ENCODE measurements around the gene SETD1B.

The SETD1B gene

DNA sequence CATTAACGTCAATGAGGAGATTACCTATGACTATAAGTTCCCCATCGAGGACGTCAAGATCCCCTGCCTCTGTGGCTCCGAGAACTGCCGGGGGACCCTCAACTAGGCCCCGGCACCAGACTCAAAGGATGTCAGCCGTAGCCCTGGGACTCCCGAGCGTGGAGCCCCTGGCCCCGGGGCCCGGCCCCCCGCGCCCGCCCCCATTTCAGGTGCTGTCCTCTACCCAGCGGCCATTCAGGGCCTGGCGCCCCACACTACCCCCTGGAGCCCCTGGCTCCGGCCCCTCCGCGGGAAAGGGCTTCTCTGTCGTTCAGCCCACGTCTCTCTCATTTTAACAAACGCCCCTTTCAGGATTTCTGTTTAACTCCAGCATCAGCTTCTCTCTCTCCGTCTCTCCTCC lies 26.3 kb downstream of the SETD1B start:
- H3K36me3 ChIP-seq (ENCODE audit: control insufficient read depth, low read length) = peaks cover 59% of the 10 kb centered on the region
- H3K27ac ChIP-seq (ENCODE audit: low read depth, low read length) = no peak overlapping the region

GRCh38 chr12:121830588-121831265 lies 26.9 kb downstream of the SETD1B start:
- TF ChIP-seq, protein P1, sequence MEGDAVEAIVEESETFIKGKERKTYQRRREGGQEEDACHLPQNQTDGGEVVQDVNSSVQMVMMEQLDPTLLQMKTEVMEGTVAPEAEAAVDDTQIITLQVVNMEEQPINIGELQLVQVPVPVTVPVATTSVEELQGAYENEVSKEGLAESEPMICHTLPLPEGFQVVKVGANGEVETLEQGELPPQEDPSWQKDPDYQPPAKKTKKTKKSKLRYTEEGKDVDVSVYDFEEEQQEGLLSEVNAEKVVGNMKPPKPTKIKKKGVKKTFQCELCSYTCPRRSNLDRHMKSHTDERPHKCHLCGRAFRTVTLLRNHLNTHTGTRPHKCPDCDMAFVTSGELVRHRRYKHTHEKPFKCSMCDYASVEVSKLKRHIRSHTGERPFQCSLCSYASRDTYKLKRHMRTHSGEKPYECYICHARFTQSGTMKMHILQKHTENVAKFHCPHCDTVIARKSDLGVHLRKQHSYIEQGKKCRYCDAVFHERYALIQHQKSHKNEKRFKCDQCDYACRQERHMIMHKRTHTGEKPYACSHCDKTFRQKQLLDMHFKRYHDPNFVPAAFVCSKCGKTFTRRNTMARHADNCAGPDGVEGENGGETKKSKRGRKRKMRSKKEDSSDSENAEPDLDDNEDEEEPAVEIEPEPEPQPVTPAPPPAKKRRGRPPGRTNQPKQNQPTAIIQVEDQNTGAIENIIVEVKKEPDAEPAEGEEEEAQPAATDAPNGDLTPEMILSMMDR (IDR thresholded peaks at IDR 0.05; ENCODE audit: low read depth, low read length, poor library complexity, severe bottlenecking) = no peak
- TF ChIP-seq EZH2phosphoT487 (IDR thresholded peaks at IDR 0.05; ENCODE audit: borderline replicate concordance, low read length) = no peak

More for the DNA sequence above, 26.3 kb downstream of the SETD1B start:
- H3K9me3 ChIP-seq (ENCODE audit: control insufficient read depth, insufficient read depth, low read length) = no peaks in the 10 kb centered on the region
- H3K4me1 ChIP-seq (ENCODE audit: control insufficient read depth, low read length) = peaks cover 6% of the 10 kb centered on the region
- H3K4me2 ChIP-seq (ENCODE audit: low read length) = no peak overlapping the region
- H3K9me2 ChIP-seq (replicated peaks; ENCODE audit: control insufficient read depth, low read length) = no peaks in the 10 kb centered on the region
- H3K27me3 ChIP-seq (ENCODE audit: control insufficient read depth, low read length) = no peaks in the 10 kb centered on the region
- TF ChIP-seq, protein P1 (IDR thresholded peaks at IDR 0.05; ENCODE audit: low read depth, low read length, poor library complexity, severe bottlenecking) = no peak
- no peak for TF ChIP-seq EZH2phosphoT487 (IDR thresholded peaks at IDR 0.05; ENCODE audit: borderline replicate concordance, low read length)
- peaks cover 8% of the 10 kb centered on the region; the same call in 1 of the 2 replicates for H3F3A ChIP-seq (ENCODE audit: control insufficient read depth, insufficient read depth)
- H4K20me1 ChIP-seq (ENCODE audit: control insufficient read depth, insufficient read depth, low read depth, low read length) = peaks cover 5% of the 10 kb centered on the region; the same call in 1 of the 2 replicates
- no peak overlapping the region for H3K4me3 ChIP-seq (ENCODE audit: low read length)
- H3K79me2 ChIP-seq (ENCODE audit: control insufficient read depth, low read length) = no peaks in the 10 kb centered on the region

DNA sequence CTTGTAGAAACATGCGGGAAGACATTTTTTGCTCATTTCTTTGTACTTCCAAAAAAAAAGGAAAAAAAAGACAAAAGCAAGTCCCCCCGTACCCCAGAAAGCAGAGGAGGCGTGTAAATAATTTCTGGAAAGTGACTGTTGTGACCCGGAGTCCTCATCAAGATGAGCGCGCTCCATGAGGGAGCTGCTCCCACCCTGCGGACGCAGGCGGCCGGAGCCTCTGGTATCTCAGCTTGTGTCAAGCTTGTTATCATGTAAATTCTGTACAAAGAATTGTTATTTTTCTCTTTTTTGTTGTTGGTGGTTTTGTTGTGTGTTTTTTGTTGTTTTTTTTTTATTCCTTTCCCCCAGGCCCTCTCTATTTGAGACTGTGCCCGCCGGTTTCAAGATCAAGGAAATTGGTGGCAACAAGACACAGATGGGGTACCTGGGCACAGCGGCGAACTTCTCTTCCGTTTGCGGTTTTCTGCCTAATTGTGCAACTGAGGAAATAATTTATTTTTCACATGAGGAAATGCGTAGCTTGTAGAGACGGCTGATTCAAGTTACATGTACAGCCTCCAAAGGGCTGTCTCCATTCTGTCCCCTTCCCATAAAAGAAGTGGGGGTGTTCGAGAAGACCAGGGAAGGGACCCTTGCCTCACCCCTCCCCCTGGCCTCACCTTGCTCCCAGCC lies 27.9 kb downstream of the SETD1B start:
- Histone ChIP-seq H4K20me1 (ENCODE audit: control insufficient read depth, insufficient read depth, low read depth, low read length) (peaks cover 5% of the 10 kb centered on the region; the same call in 1 of the 2 replicates), H3F3A (ENCODE audit: control insufficient read depth, insufficient read depth) (peaks cover 8% of the 10 kb centered on the region; the same call in 1 of the 2 replicates), H3K4me2 (ENCODE audit: low read length) (no peak overlapping the region), H3K9me3 (ENCODE audit: control insufficient read depth, insufficient read depth, low read length) (no peaks in the 10 kb centered on the region), H3K4me3 (ENCODE audit: low read length) (no peak overlapping the region), H3K79me2 (ENCODE audit: control insufficient read depth, low read length) (no peaks in the 10 kb centered on the region), H3K27ac (ENCODE audit: low read depth, low read length) (no peak overlapping the region), H3K36me3 (ENCODE audit: control insufficient read depth, low read length) (peaks cover 52% of the 10 kb centered on the region), H3K27me3 (ENCODE audit: control insufficient read depth, low read length) (peaks cover 8% of the 10 kb centered on the region), H3K9me2 (replicated peaks; ENCODE audit: control insufficient read depth, low read length) (no peaks in the 10 kb centered on the region), H3K4me1 (ENCODE audit: control insufficient read depth, low read length) (peaks cover 6% of the 10 kb centered on the region)
- TF ChIP-seq EZH2phosphoT487 (IDR thresholded peaks at IDR 0.05; ENCODE audit: borderline replicate concordance, low read length) = no peak
- TF ChIP-seq, protein P1 (IDR thresholded peaks at IDR 0.05; ENCODE audit: low read depth, low read length, poor library complexity, severe bottlenecking) = no peak

More at GRCh38 chr12:121830588-121831265, 26.9 kb downstream of the SETD1B start:
- Histone ChIP-seq H3K9me2 (replicated peaks; ENCODE audit: control insufficient read depth, low read length) (no peaks in the 10 kb centered on the region), H4K20me1 (ENCODE audit: control insufficient read depth, insufficient read depth, low read depth, low read length) (peaks cover 5% of the 10 kb centered on the region; the same call in 1 of the 2 replicates), H3F3A (ENCODE audit: control insufficient read depth, insufficient read depth) (peaks cover 8% of the 10 kb centered on the region; the same call in 1 of the 2 replicates), H3K27me3 (ENCODE audit: control insufficient read depth, low read length) (no peaks in the 10 kb centered on the region), H3K27ac (ENCODE audit: low read depth, low read length) (no peak overlapping the region), H3K79me2 (ENCODE audit: control insufficient read depth, low read length) (no peaks in the 10 kb centered on the region), H3K4me3 (ENCODE audit: low read length) (no peak overlapping the region), H3K4me1 (ENCODE audit: control insufficient read depth, low read length) (peaks cover 6% of the 10 kb centered on the region), H3K9me3 (ENCODE audit: control insufficient read depth, insufficient read depth, low read length) (no peaks in the 10 kb centered on the region), H3K4me2 (ENCODE audit: low read length) (no peak overlapping the region), H3K36me3 (ENCODE audit: control insufficient read depth, low read length) (peaks cover 57% of the 10 kb centered on the region)

All from DOHH2 (cell line).